IMR-90 (cell line): Measurements from ENCODE around the gene ARHGAP19. TPM values are rescaled to one million over a fixed set of nuclear protein-coding genes. Genes with fewer than 3 reads are reported as not detected.

Experiments used
- ATAC-seq: fragments of 200-7000 bp; cut with Tn5 transposase; 2 replicates; pipeline ENCODE4 v1.9.1; 2020; ENCODE audit warnings: low read depth, mild to moderate bottlenecking, moderate library complexity
- BruUV-seq: library from RNA; stranded (reverse); fragments of 400-500 nt; replicated peaks from 2 replicates; lab custom pipeline; 2021; lab: Mats Ljungman, UMichigan
- CTCF ChIA-PET: fragments of 300-600 bp; formaldehyde crosslinking; extraction: SDS; loops from one replicate; lab custom pipeline; 2021; ENCODE audit warnings: antibody characterized with exemption; lab: Yijun Ruan, JAX
- POLR2A ChIA-PET: fragments of 300-600 bp; sonication (Branson Sonifier 250); formaldehyde crosslinking; loops from one replicate; lab custom pipeline; 2022; ENCODE audit warnings: antibody characterized with exemption; ENCODE audit not compliant: unreplicated experiment; lab: Charles Lee
- DNase-seq: peaks from one replicate; pipeline ENCODE4 v3.0.0; 2013
- H2AFZ ChIP-seq: replicated peaks from 2 replicates; pipeline ENCODE3; 2013; ENCODE audit warnings: low read length, mild to moderate bottlenecking; ENCODE audit not compliant: poor library complexity
- H2AK5ac ChIP-seq: 2 replicates; pipeline ENCODE4 v1.6.1; 2013; ENCODE audit warnings: low read depth, low read length, inconsistent platforms
- H2AK9ac ChIP-seq: replicated peaks from 2 replicates; pipeline ENCODE3; 2013; ENCODE audit warnings: mild to moderate bottlenecking, low read depth, low read length, moderate library complexity; ENCODE audit not compliant: poor library complexity
- H2BK120ac ChIP-seq: 2 replicates; pipeline ENCODE4 v1.6.1; 2013; ENCODE audit warnings: low read depth, low read length, inconsistent platforms
- H2BK15ac ChIP-seq: 3 replicates; pipeline ENCODE4 v1.6.1; 2013; ENCODE audit warnings: low read depth, low read length, inconsistent platforms
- H2BK20ac ChIP-seq: 2 replicates; pipeline ENCODE4 v1.6.1; 2013; ENCODE audit warnings: low read depth, mild to moderate bottlenecking, inconsistent platforms, low read length, moderate library complexity
- H2BK5ac ChIP-seq: 2 replicates; pipeline ENCODE4 v1.6.1; 2013; ENCODE audit warnings: mild to moderate bottlenecking, low read depth, low read length, inconsistent platforms; ENCODE audit not compliant: poor library complexity, severe bottlenecking
- H3K14ac ChIP-seq: replicated peaks from 2 replicates; pipeline ENCODE4 v1.6.1; 2013; ENCODE audit warnings: low read depth, low read length, inconsistent platforms
- H3K18ac ChIP-seq: 2 replicates; pipeline ENCODE4 v1.6.1; 2013; ENCODE audit warnings: low read depth, low read length, control low read depth
- H3K23ac ChIP-seq: 2 replicates; pipeline ENCODE4 v1.6.1; 2013; ENCODE audit warnings: low read depth, low read length, inconsistent platforms
- H3K27ac ChIP-seq: 2 replicates; pipeline ENCODE4 v1.5.1; 2013; ENCODE audit warnings: mild to moderate bottlenecking, control low read depth, low read length; ENCODE audit not compliant: insufficient read depth
- H3K27me3 ChIP-seq: 2 replicates; pipeline ENCODE4 v1.6.1; 2013; ENCODE audit warnings: low read length; ENCODE audit not compliant: control insufficient read depth, insufficient read depth
- H3K36me3 ChIP-seq: 2 replicates; pipeline ENCODE4 v1.6.1; 2013; ENCODE audit warnings: low read length, mixed read lengths; ENCODE audit not compliant: control insufficient read depth, insufficient read depth
- H3K4ac ChIP-seq: 2 replicates; pipeline ENCODE4 v1.6.1; 2013; ENCODE audit warnings: low read depth, low read length, inconsistent platforms
- H3K4me1 ChIP-seq: 2 replicates; pipeline ENCODE4 v1.6.1; 2013; ENCODE audit warnings: low read length, mixed read lengths; ENCODE audit not compliant: control insufficient read depth, insufficient read depth
- H3K4me2 ChIP-seq: 2 replicates; pipeline ENCODE4 v1.6.1; 2013; ENCODE audit warnings: low read depth, mild to moderate bottlenecking, control low read depth, low read length, moderate library complexity
- H3K4me3 ChIP-seq: 2 replicates; pipeline ENCODE4 v1.5.1; 2013; ENCODE audit warnings: low read depth, mild to moderate bottlenecking, control low read depth, low read length, moderate library complexity; ENCODE audit not compliant: insufficient read depth
- H3K56ac ChIP-seq: 2 replicates; pipeline ENCODE4 v1.6.1; 2013; ENCODE audit warnings: low read length, inconsistent platforms; ENCODE audit not compliant: insufficient read depth; ENCODE audit errors: extremely low read depth
- H3K79me1 ChIP-seq, 2 experiments: 2 replicates each; pipeline ENCODE4 v1.6.1; 2013; ENCODE audit warnings: low read length in 2 of 2, inconsistent platforms in 1 of 2, low read depth in 1 of 2
- H3K9ac ChIP-seq: 2 replicates; pipeline ENCODE4 v1.6.1; 2013; ENCODE audit warnings: low read depth, low read length, control low read depth
- H3K9me1 ChIP-seq: 2 replicates; pipeline ENCODE4 v1.6.1; 2013; ENCODE audit warnings: low read length, inconsistent platforms; ENCODE audit not compliant: insufficient read depth
- H3K9me3 ChIP-seq: 2 replicates; pipeline ENCODE4 v1.6.1; 2013; ENCODE audit warnings: low read length; ENCODE audit not compliant: control insufficient read depth, insufficient read depth
- H4K20me1 ChIP-seq: 2 replicates; pipeline ENCODE4 v1.6.1; 2013; ENCODE audit warnings: low read length, inconsistent platforms; ENCODE audit not compliant: insufficient read depth
- H4K5ac ChIP-seq: 2 replicates; pipeline ENCODE4 v1.6.1; 2013; ENCODE audit warnings: mild to moderate bottlenecking, low read depth, low read length, control low read depth
- H4K8ac ChIP-seq, 2 experiments: 2 replicates each; pipeline ENCODE4 v1.6.1; 2013; ENCODE audit warnings: low read depth in 2 of 2, low read length in 2 of 2, control low read depth in 1 of 2, inconsistent platforms in 1 of 2
- H4K91ac ChIP-seq: 2 replicates; pipeline ENCODE4 v1.6.1; 2013; ENCODE audit warnings: low read depth, low read length, inconsistent platforms; ENCODE audit not compliant: insufficient read depth
- CHD1 ChIP-seq: IDR thresholded peaks from 2 replicates; pipeline ENCODE4 v1.6.1; 2012; ENCODE audit warnings: low read depth, low read length, improper control_type of control experiment
- MAZ ChIP-seq: IDR thresholded peaks from 2 replicates; pipeline ENCODE4 v1.6.1; 2012; ENCODE audit warnings: low read depth, mild to moderate bottlenecking, low read length, improper control_type of control experiment, moderate library complexity, borderline replicate concordance
- POLR2A ChIP-seq: IDR thresholded peaks from 2 replicates; pipeline ENCODE4 v1.6.1; 2012; ENCODE audit warnings: mild to moderate bottlenecking, low read depth, low read length
- WGBS, 2 experiments: methylation state at CpG; one replicate each; pipeline versions ENCODE4 v1.1.5 to v1.1.7; 2013; ENCODE audit warnings: missing lambda C conversion rate in 2 of 2; ENCODE audit not compliant: insufficient read length in 1 of 2; ENCODE audit errors: extremely low coverage in 2 of 2; 5-methylcytosine and 5-hydroxymethylcytosine counted together
- dilution Hi-C: fragments of 300-500 bp; cut with HindIII; formaldehyde crosslinking; loops from one replicate; pipeline ENCODE4 v1.14.3; 2018; ENCODE audit warnings: low sequenced_read_pairs; ENCODE audit not compliant: unreplicated experiment
- in situ Hi-C: fragments of 300-500 bp; cut with MboI; formaldehyde crosslinking; loops from 3 replicates; pipeline ENCODE4 v1.14.3; 2019; ENCODE audit warnings: low sequenced_read_pairs, inconsistent platforms, mixed read lengths
- intact Hi-C: fragments of 100-400 bp; cut with micrococcal nuclease; formaldehyde crosslinking; loops from 2 replicates; pipeline ENCODE4 v1.10.0; 2022
- polyA plus RNA-seq, 3 experiments: library from polyadenylated mRNA; depleted of rRNA; stranded (reverse); fragments of >200 nt; gene quantifications; 2 replicates each; pipeline ENCODE4 v1.2.3, GENCODE V29; 2012; ENCODE audit warnings: low replicate concordance in 1 of 3
- total RNA-seq: library from RNA; depleted of rRNA; stranded (reverse); fragments of >200 nt; gene quantifications from 2 replicates; pipeline ENCODE4 v1.2.3, GENCODE V29; 2012

ARHGAP19 gene
- total and polyA plus RNA-seq, 2 of the 4 experiments (the other 2 are of a cell fraction), result 6.3 to 7.0 TPM

DNA sequence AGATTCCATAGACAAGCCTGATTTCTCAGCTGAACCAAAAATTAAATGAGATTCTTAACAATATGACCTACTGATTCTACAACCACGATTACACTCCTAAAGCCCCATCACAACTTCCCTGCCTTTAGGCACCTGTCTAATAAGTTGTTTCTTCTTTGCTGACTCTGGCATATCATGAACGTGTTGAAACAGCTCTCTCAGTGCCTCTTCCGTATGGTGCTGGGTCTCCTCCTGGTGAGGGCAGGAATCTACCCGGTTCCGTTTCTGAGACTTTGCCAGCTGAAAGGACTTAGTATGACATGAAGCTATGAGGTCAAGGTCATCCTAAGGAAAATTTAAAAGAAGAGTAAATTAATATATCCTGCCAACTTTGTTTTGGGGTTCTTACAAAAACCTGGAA is 48.6 kb downstream of the ARHGAP19 start:
- no peak overlapping the region for H3K4me3 ChIP-seq
- intact Hi-C loops, result no loop called here
- no peak overlapping the region for H3K18ac ChIP-seq
- no peak overlapping the region for H2AFZ ChIP-seq
- no peak overlapping the region for H3K14ac ChIP-seq
- H3K9me1 ChIP-seq, result no peaks in the 10 kb centered on the region
- H3K9me3 ChIP-seq, result no peaks in the 10 kb centered on the region
- H3K4me1 ChIP-seq, result no peaks in the 10 kb centered on the region
- H3K36me3 ChIP-seq, result 0 out of 2 replicates have a peak, but pooled peaks cover 1% of the 10 kb centered on the region
- no peak overlapping the region for H3K4me2 ChIP-seq
- no TSS peak for BruUV-seq
- no peak overlapping the region for H2BK120ac ChIP-seq
- 92% methylated on average over 3 of the region's 5 CpGs; no CpG with 5 or more reads in 1 of the 2 experiments for WGBS, 2 experiments
- H3K79me1 ChIP-seq, result no peaks in the 10 kb centered on the region
- in situ Hi-C loops, result no loop called here
- ATAC-seq (no peak), DNase-seq (no peak)
- no peak overlapping the region for H4K8ac ChIP-seq
- ChIA-PET CTCF (interaction anchor here (1.0 kb wide), 1 partner anchor 33 kb away, joined by 4 read pairs; no protein-coding TSS in a partner anchor), POLR2A (no interaction called here)
- no peak for TF ChIP-seq MAZ
- no peak for TF ChIP-seq POLR2A
- TF ChIP-seq CHD1, result no peak
- no peak overlapping the region for H2BK15ac ChIP-seq
- H2AK9ac ChIP-seq, result no peak overlapping the region
- no peak overlapping the region for H2BK20ac ChIP-seq
- H3K27ac ChIP-seq, result no peak overlapping the region
- H3K9ac ChIP-seq, result no peak overlapping the region
- no peaks in the 10 kb centered on the region for H4K20me1 ChIP-seq
- H4K91ac ChIP-seq, result no peak overlapping the region
- no peak overlapping the region for H3K4ac ChIP-seq
- no peak overlapping the region for H2AK5ac ChIP-seq
- no peak overlapping the region for H3K23ac ChIP-seq
- dilution Hi-C loops, result no loop called here
- no peak overlapping the region for H3K56ac ChIP-seq
- no peaks in the 10 kb centered on the region for H3K27me3 ChIP-seq
- no peak overlapping the region for H4K5ac ChIP-seq
- H2BK5ac ChIP-seq, result no peak overlapping the region
